Daoy (cell line): ENCODE results near the gene NFX1. TPM values are rescaled to one million over a fixed set of nuclear protein-coding genes. Genes with fewer than 3 reads are reported as not detected.

ENCODE experiments used
- DNase-seq: peaks from one replicate; pipeline ENCODE4 v3.0.0-alpha.2; 2015; ENCODE audit warnings: low read depth
- total RNA-seq: library from RNA; depleted of rRNA; stranded (reverse); fragments of >200 nt; shearing (Covaris generic); gene quantifications from 2 replicates; pipeline ENCODE4 v1.2.3, GENCODE V29; 2014

NFX1 gene
- total RNA-seq, 1 experiment from 2014 or later = 29.1 TPM

- peak; percentile 17 for DNase-seq
Measured at GRCh38 chr9:33265211-33265865, 25.0 kb upstream of the NFX1 start.

- no peak for DNase-seq
Measured at GRCh38 chr9:33267151-33267767, 23.1 kb upstream of the NFX1 start.

GRCh38 chr9:33270146-33270545 lies 20.2 kb upstream of the NFX1 start:
- DNase-seq = no peak

GRCh38 chr9:33272061-33272460 lies 18.3 kb upstream of the NFX1 start:
- DNase-seq = no peak

- DNase-seq = no peak
Measured at GRCh38 chr9:33273266-33273971, 16.9 kb upstream of the NFX1 start.

GRCh38 chr9:33273972-33274328 lies 16.4 kb upstream of the NFX1 start:
- DNase-seq = peak; percentile 51

GRCh38 chr9:33277484-33277883 lies 12.8 kb upstream of the NFX1 start:
- no peak for DNase-seq

GRCh38 chr9:33285502-33285901 lies 4.8 kb upstream of the NFX1 start:
- no peak for DNase-seq

- peak; percentile 64 for DNase-seq
Measured at GRCh38 chr9:33287087-33287490, 3.2 kb upstream of the NFX1 start.

- DNase-seq = no peak
Measured at GRCh38 chr9:33288235-33288634, 2.1 kb upstream of the NFX1 start.

GRCh38 chr9:33288828-33289483 lies 1.4 kb upstream of the NFX1 start:
- no peak for DNase-seq

GRCh38 chr9:33289496-33289895 lies 820 bp upstream of the NFX1 start:
- DNase-seq = peak; percentile 30

GRCh38 chr9:33289936-33290246 lies 425 bp upstream of the NFX1 start:
- no peak for DNase-seq

- no peak for DNase-seq
Measured at GRCh38 chr9:33291031-33291397, 698 bp downstream of the NFX1 start.

- DNase-seq = no peak
Measured at GRCh38 chr9:33291901-33292300, 1.6 kb downstream of the NFX1 start.

- DNase-seq = no peak
Measured at GRCh38 chr9:33293782-33294181, 3.5 kb downstream of the NFX1 start.

- no peak for DNase-seq
Measured at GRCh38 chr9:33294670-33295432, 4.5 kb downstream of the NFX1 start.

GRCh38 chr9:33295571-33295970 lies 5.3 kb downstream of the NFX1 start:
- DNase-seq = no peak

GRCh38 chr9:33297432-33297831 lies 7.1 kb downstream of the NFX1 start:
- no peak for DNase-seq

- DNase-seq = no peak
Measured at GRCh38 chr9:33300546-33300945, 10.2 kb downstream of the NFX1 start.

- no peak for DNase-seq
Measured at GRCh38 chr9:33304362-33304761, 14.0 kb downstream of the NFX1 start.

GRCh38 chr9:33306037-33306436 lies 15.7 kb downstream of the NFX1 start:
- no peak for DNase-seq
